ENCODE results near the gene SSH2.

- TF ChIP-seq CTCF (conservative IDR thresholded peaks at IDR 0.05; ENCODE audit: low read depth, low read length): no peak
- TF ChIP-seq EZH2phosphoT487 (IDR thresholded peaks at IDR 0.05; ENCODE audit: borderline replicate concordance, low read length): no peak
- TF ChIP-seq EZH2 (IDR thresholded peaks at IDR 0.05; ENCODE audit: low read length, unreplicated experiment): no peak
These were observed 304.8 kb downstream of the SSH2 start for GRCh38 chr17:29625037-29625750.

Data from PC-3 (cell line).